Aorta (tissue), 5 donors: Measurements from ENCODE around the gene RUNX1. TPM values are rescaled to one million over a fixed set of nuclear protein-coding genes. Genes with fewer than 3 reads are reported as not detected.

Experiments used
- ATAC-seq: fragments of 200-7000 bp; cut with Tn5 transposase; one replicate; pipeline ENCODE4 v1.9.1; 2022; ENCODE audit warnings: moderate library complexity; ENCODE audit not compliant: low FRiP score
- DNase-seq, 2 donors: peaks; one replicate each; pipeline ENCODE4 v3.0.0-alpha.2; 2020
- H3K27ac ChIP-seq, 2 donors: one replicate each; pipeline ENCODE4 v1.5.1; 2013; ENCODE audit warnings: low read length in 2 of 2, mild to moderate bottlenecking in 2 of 2, moderate library complexity in 2 of 2, control low read depth in 1 of 2, inconsistent platforms in 1 of 2, low read depth in 1 of 2
- H3K27me3 ChIP-seq, 2 donors: one replicate each; pipeline ENCODE4 v1.6.1; 2013; ENCODE audit warnings: control low read depth in 1 of 2, low read length in 1 of 2, mild to moderate bottlenecking in 1 of 2, moderate library complexity in 1 of 2; ENCODE audit not compliant: insufficient read depth in 2 of 2, control insufficient read depth in 1 of 2
- H3K36me3 ChIP-seq, 2 donors: one replicate each; pipeline ENCODE4 v1.6.1; 2013; ENCODE audit warnings: control low read depth in 1 of 2, low read length in 1 of 2, mild to moderate bottlenecking in 1 of 2; ENCODE audit not compliant: insufficient read depth in 2 of 2, control insufficient read depth in 1 of 2
- H3K4me1 ChIP-seq, 2 donors: one replicate each; pipeline ENCODE4 v1.6.1; 2013; ENCODE audit warnings: low read length in 2 of 2, control low read depth in 1 of 2, mild to moderate bottlenecking in 1 of 2, moderate library complexity in 1 of 2; ENCODE audit not compliant: insufficient read depth in 2 of 2, control insufficient read depth in 1 of 2
- H3K4me3 ChIP-seq, 2 donors: one replicate each; pipeline ENCODE4 v1.5.1; 2013; ENCODE audit warnings: low read length in 2 of 2, control low read depth in 1 of 2, mild to moderate bottlenecking in 1 of 2
- H3K9me3 ChIP-seq: one replicate; pipeline ENCODE4 v1.6.1; 2013; ENCODE audit warnings: mild to moderate bottlenecking, low read length; ENCODE audit not compliant: control insufficient read depth
- WGBS, 2 donors: extraction: QIAGEN DNeasy Blood & Tissue Kit; methylation state at CpG; one replicate each; pipeline ENCODE4 v1.1.7; 2013; 5-methylcytosine and 5-hydroxymethylcytosine counted together
- intact Hi-C, 2 donors: fragments of 100-400 bp; cut with DNase I; formaldehyde crosslinking; loops; one replicate each; pipeline versions ENCODE4 v1.14.2 to v1.15.0; 2022
- polyA plus RNA-seq, 2 donors: library from polyadenylated mRNA; stranded (reverse); fragments of 200-250 nt; gene quantifications; one replicate each; pipeline ENCODE4 v1.2.3, GENCODE V29; 2013
- total RNA-seq, 2 donors: library from RNA; stranded (reverse); fragmentation: NEBNext Ultra II Directional; extraction: Animal tissue kit (Norgen Biotek cat#: 25700); gene quantifications; one replicate each; pipeline ENCODE4 v1.2.1, GENCODE V29; 2021
- donor health status: healthy with polysubstance abuse.
- donor health status: Bipolar disorder and iron deficiency.
- donor health status: DM: no; HTN: no; CAD: no.
- donor health status: DM: no; HTN: no; CAD: no.
- donor health status: DM: yes; HTN: yes; CAD: no.

The RUNX1 gene
- total and polyA plus RNA-seq, 4 donors: 2.9 to 128 (median 31.6) TPM

DNA sequence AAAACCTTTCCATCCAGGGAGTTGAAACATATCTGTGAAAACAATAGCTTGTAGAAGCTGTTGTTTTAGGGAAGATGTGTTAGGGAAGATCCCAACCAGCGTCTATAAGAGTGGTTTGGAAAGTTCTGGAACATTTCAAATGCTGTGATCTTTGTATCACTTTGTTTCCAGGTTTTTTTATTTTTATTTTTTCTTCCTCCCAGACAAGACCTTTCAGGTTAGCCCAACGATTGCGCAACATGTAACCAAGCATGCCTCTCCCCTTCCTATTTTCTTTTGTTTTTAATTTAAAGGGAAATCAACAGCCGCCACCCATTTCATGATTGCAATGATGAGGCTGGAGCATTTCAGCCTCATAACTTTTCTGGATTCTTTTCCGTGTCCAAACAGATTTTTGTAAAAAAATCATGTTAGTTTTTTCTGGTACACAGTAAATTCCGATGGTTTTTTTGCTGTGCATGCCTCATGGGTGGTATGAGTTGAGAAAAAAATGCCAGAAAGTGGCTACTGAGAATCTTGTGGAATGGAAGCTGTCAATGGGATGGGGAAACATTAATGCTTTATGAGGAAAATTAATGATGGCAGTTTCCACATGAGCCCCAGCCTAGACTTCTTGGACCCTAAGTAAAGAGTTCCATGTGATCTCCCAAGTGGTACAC is 109.3 kb downstream of the RUNX1 start:
- no peak overlapping the region for H3K27ac ChIP-seq
- WGBS, 2 donors: 69 to 76% methylated on average over 6 of the region's 6 CpGs
- no peaks in the 10 kb centered on the region for H3K9me3 ChIP-seq
- no peaks in the 10 kb centered on the region for H3K36me3 ChIP-seq
- no peaks in the 10 kb centered on the region for H3K4me1 ChIP-seq
- intact Hi-C loops: no loop called here
- ATAC-seq (no peak), DNase-seq (no peak)
- H3K27me3 ChIP-seq: peaks cover 0 to 1% of the 10 kb centered on the region in 2 donors
- H3K4me3 ChIP-seq: no peak overlapping the region

DNA sequence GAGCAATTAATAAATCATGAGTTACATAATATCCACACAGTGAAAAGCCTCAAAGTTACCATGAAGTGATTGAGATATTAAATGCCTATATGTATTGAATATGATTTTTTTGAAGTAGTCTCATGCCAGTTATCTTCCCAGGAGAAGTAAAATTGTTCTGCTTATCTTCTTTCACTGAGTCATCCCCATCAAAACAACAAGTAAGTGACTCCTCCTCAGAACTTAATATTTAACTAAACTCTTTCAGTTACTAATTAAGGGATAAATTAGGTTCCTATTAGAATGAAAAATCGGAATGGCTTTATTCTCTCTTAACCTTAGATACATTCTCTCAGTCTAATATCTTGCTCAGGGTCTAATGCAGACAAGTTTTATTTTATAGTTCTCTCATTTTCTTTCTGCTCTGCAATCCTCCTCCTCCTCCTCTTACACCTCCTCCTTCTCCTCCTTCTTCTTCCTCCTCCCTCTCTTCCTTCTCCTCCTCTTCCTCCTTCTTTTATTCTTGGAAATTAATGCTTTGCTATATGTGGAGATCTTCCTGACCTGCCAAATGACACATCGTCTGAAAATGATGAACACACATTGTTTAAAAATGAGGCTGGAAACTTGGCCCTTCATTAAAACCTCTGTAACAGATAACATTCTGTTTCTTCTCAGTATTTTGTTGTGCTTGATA is 110.9 kb downstream of the RUNX1 start:
- peaks cover 0 to 1% of the 10 kb centered on the region in 2 donors for H3K27me3 ChIP-seq
- no peak overlapping the region for H3K27ac ChIP-seq
- ATAC-seq: no peak
- no peak overlapping the region for H3K4me3 ChIP-seq
- H3K9me3 ChIP-seq: no peaks in the 10 kb centered on the region
- no peaks in the 10 kb centered on the region for H3K4me1 ChIP-seq
- 77 to 86% methylated on average over 2 of the region's 2 CpGs for WGBS, 2 donors
- intact Hi-C loops: no loop called here
- DNase-seq: no peak
- no peaks in the 10 kb centered on the region for H3K36me3 ChIP-seq

DNA sequence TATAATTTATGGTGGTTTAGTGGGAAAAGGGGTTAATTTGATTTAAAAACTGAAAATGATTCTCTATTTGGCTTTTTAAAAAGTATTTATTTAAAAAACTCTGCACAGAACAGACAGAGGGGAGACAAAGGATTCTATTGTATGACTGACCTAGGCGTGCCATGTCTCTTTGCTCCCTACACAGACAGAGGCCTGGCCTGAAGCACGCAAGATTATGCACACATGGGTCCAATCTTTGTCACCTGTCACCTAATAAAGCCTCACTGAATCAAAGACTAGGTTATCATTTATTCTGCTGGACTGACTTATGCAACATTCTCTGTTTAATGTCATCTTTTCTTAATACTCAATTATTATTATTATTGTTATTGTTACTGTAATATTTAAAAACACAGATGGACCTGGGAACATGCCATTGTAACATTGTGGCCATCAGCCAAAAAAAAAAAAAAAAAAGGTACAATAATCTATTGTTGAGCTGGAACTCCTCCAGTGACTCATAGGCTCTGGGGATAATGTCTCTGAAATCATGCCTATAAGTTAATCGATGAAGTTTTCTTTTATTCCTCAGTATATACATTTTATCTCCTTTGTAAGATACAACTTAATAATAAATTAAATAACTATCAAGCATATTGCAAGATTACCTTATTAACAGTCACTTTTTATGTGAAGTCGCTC is 112.1 kb downstream of the RUNX1 start:
- H3K4me1 ChIP-seq: no peaks in the 10 kb centered on the region
- no peak overlapping the region for H3K27ac ChIP-seq
- intact Hi-C loops: no loop called here
- ATAC-seq (no peak), DNase-seq (no peak)
- peaks cover 0 to 1% of the 10 kb centered on the region in 2 donors for H3K27me3 ChIP-seq
- no peaks in the 10 kb centered on the region for H3K36me3 ChIP-seq
- 81 to 88% methylated on average over 4 of the region's 4 CpGs for WGBS, 2 donors
- H3K9me3 ChIP-seq: no peaks in the 10 kb centered on the region
- no peak overlapping the region for H3K4me3 ChIP-seq

DNA sequence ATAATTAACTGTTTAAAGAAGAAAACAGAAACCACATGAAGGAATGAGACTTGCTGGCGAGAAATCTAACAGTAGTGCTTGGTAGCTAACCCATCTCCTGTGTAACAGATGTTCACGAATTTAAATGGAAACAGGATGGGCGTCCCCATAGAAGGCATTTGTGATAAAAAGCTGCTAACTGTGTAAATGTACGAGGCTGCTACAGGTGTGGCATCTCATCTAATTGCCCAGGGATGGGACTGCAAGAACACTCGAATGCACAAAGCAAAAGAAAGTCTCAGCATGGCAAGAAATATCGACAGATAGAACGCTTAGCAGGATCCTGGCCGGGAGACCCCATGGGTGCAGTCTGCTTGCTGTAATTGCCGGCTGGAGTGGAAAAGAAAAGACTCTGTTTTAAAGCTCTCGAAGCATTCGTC is 112.7 kb downstream of the RUNX1 start:
- Histone ChIP-seq H3K9me3 (no peaks in the 10 kb centered on the region), H3K27ac (no peak overlapping the region), H3K4me3 (no peak overlapping the region), H3K36me3 (no peaks in the 10 kb centered on the region), H3K27me3 (peaks cover 0 to 1% of the 10 kb centered on the region in 2 donors), H3K4me1 (no peaks in the 10 kb centered on the region)
- WGBS, 2 donors: 41 to 52% methylated on average over 11 of the region's 11 CpGs
- intact Hi-C loops: no loop called here
- DNase-seq (no peak), ATAC-seq (no peak)

DNA sequence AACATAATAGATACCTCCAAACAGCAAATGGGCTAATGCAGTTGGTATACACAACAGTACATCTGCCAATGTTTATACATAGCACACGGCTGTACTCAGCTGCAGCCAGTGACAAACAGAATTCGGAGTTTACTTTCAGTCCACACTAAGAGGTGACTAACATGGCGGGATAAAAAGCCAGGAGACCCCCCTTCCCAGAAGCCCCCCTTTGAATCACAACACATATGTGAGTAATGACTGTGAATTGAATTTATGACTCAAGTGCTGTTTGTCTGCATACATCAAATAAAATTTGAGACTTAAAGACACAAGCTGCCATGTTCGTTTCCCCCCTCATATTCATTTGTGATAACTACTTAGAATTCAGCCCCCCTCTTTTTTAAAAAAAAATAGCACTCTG is 113.2 kb downstream of the RUNX1 start:
- no peaks in the 10 kb centered on the region for H3K36me3 ChIP-seq
- 53 to 67% methylated on average over 4 of the region's 4 CpGs for WGBS, 2 donors
- no peaks in the 10 kb centered on the region for H3K9me3 ChIP-seq
- peaks cover 0 to 1% of the 10 kb centered on the region in 2 donors for H3K27me3 ChIP-seq
- no peaks in the 10 kb centered on the region for H3K4me1 ChIP-seq
- DNase-seq: no peak
- no peak for ATAC-seq
- no peak overlapping the region for H3K4me3 ChIP-seq
- intact Hi-C loops: no loop called here
- no peak overlapping the region for H3K27ac ChIP-seq

DNA sequence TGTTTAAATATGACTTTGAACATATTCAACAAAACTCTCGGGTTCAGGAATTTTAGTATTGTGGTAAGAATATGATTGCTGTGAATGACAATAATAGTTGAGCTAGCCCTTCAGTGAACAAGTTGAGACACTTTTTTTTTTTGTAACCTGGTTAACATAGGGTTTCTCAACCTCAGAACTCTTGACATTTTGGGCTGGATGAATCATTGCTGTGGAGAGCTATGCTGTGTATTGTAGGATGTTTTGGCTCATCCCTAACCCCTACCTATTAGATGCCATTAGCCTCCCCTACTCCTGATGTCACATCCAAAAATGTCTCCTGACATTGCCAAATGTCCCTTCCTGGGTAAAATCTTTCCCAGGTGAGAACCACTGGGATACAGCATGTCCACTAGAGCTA is 113.7 kb downstream of the RUNX1 start:
- ATAC-seq (no peak), DNase-seq (no peak)
- Histone ChIP-seq H3K36me3 (no peaks in the 10 kb centered on the region), H3K27me3 (peaks cover 0 to 1% of the 10 kb centered on the region in 2 donors), H3K4me1 (no peaks in the 10 kb centered on the region), H3K9me3 (no peaks in the 10 kb centered on the region), H3K27ac (no peak overlapping the region), H3K4me3 (no peak overlapping the region)
- intact Hi-C loops: no loop called here
- 71 to 80% methylated on average over 1 of the region's 1 CpG for WGBS, 2 donors

DNA sequence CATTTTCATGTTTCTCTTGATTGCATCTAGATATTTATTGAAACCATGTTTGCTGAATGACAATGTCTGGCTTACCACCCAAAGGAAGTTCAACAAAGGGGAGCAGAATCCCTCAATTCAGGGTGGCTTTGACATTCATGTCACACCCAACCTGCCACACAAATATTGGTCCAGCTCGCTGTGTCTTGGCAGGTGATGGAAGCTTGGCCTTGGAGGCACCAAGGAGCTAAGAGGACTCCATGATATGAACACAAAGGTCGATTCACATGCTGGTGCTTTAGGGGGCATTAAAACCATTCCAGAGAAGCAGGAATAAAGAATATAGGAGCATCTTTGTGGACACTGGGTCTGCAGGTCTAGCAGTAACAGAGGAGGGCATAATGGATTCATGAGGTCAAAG is 114.8 kb downstream of the RUNX1 start:
- 70 to 74% methylated on average over 2 of the region's 2 CpGs for WGBS, 2 donors

DNA sequence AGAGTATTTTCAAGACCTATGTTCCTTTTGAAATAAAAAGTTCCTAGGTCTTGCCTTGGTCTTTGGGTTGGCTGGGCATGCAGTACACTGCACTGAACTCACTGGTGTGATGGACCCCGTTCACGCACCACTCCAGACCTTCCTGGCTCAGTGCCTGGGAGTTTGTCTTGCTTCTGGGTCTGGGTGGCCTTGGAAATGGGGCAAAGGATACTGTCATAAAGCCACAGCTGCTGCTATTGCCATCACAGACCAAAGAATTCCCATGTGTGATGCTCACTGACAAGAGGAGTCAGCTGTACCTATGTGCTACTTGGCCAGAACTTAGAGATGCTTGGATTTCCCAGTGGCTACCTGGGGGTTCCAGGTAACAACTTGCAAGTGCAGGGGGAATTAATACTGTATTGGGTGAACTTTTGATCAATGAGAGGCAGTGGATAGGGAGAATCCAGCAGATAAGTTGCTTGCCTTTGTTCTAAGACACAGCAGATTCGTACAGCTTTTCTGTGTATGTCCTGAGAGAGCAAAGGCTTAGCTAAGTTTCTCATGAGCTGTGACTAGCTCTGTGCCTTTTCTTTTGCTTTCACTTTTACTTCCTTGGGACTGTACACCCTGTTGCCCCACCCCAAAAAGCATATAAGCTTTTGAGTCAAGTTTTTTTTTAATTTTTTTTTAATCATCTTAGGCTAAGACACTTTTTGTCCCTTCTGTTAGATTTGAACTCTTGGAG is 115.3 kb downstream of the RUNX1 start:
- no peak overlapping the region for H3K4me3 ChIP-seq
- 73 to 80% methylated on average over 3 of the region's 3 CpGs for WGBS, 2 donors
- DNase-seq: no peak
- intact Hi-C loops: no loop called here
- ATAC-seq: no peak
- no peaks in the 10 kb centered on the region for H3K4me1 ChIP-seq
- no peak overlapping the region for H3K27ac ChIP-seq
- no peaks in the 10 kb centered on the region for H3K36me3 ChIP-seq
- H3K9me3 ChIP-seq: no peaks in the 10 kb centered on the region
- peaks cover 0 to 1% of the 10 kb centered on the region in 2 donors for H3K27me3 ChIP-seq

More for the DNA sequence above, 114.8 kb downstream of the RUNX1 start:
- Histone ChIP-seq H3K4me1 (no peaks in the 10 kb centered on the region), H3K9me3 (no peaks in the 10 kb centered on the region), H3K27me3 (peaks cover 0 to 1% of the 10 kb centered on the region in 2 donors), H3K27ac (no peak overlapping the region), H3K4me3 (no peak overlapping the region), H3K36me3 (no peaks in the 10 kb centered on the region)
- DNase-seq: no peak
- no peak for ATAC-seq
- intact Hi-C loops: no loop called here
